Measurements from ENCODE around the gene COQ6. TPM values are rescaled to one million over a fixed set of nuclear protein-coding genes. Genes with fewer than 3 reads are reported as not detected.
"Not testable (repeated sequence)": the region's sequence is repeated elsewhere in the genome, so short reads cannot be mapped to it uniquely, and the experiment has no call there.

Gene COQ6
- total RNA-seq = 49.8 TPM
- long read RNA-seq, transcript COQ6-201 (12 exons, 2,118 nt) = major isoform, 95 of 127 reads
- long read RNA-seq, partial matches to known transcripts = 22 of 127 reads
- long read RNA-seq, other reads (novel, unspliced or antisense) = 9 of 127 reads

- Histone ChIP-seq H3K36me3 (peaks cover 28% of the 10 kb centered on the region), H3K4me3 (peak within 1 kb of the TSS; percentile 77), H3K27me3 (ENCODE audit: low read depth) (no peaks in the 10 kb centered on the region), H3K9me3 (replicated peaks) (no peaks in the 10 kb centered on the region), H3K4me1 (peaks cover 32% of the 10 kb centered on the region), H3K27ac (replicated peaks) (peak within 1 kb of the TSS; percentile 92)
- peak; percentile 15 for TF ChIP-seq CTCF (IDR thresholded peaks at IDR 0.05; ENCODE audit: borderline replicate concordance)
- intact Hi-C loops (cut with micrococcal nuclease) = no loop called here
- DNase-seq = peak; percentile 93
Measured at GRCh38 chr14:73949752-73950734, at the start of gene COQ6, which contains the start of gene FAM161B. Gene COQ6, plus strand, starts transcription at chr14:73950302. Its CDS starts 31 bp downstream, at chr14:73950333. Gene FAM161B, minus strand, starts transcription at chr14:73950094. Its CDS starts 68 bp downstream, at chr14:73950026.

- peaks cover 88% of the 10 kb centered on the region for H3K36me3 ChIP-seq
- no peak overlapping the region for H3K27ac ChIP-seq (replicated peaks)
- H3K4me1 ChIP-seq = no peaks in the 10 kb centered on the region
- H3K27me3 ChIP-seq (ENCODE audit: low read depth) = no peaks in the 10 kb centered on the region
- intact Hi-C loops (cut with micrococcal nuclease) = no loop called here
- H3K4me3 ChIP-seq = no peak overlapping the region
- TF ChIP-seq CTCF (IDR thresholded peaks at IDR 0.05; ENCODE audit: borderline replicate concordance) = no peak
- DNase-seq = no peak
- no peaks in the 10 kb centered on the region for H3K9me3 ChIP-seq (replicated peaks)
Measured at GRCh38 chr14:73903028-73903427, 47.1 kb upstream of the COQ6 start.

GRCh38 chr14:73909681-73910080, 40.4 kb upstream of the COQ6 start:
- no peak for TF ChIP-seq CTCF (IDR thresholded peaks at IDR 0.05; ENCODE audit: borderline replicate concordance)
- no peak overlapping the region for H3K4me3 ChIP-seq
- H3K27me3 ChIP-seq (ENCODE audit: low read depth) = no peaks in the 10 kb centered on the region
- intact Hi-C loops (cut with micrococcal nuclease) = no loop called here
- peaks cover 8% of the 10 kb centered on the region for H3K9me3 ChIP-seq (replicated peaks)
- peaks cover 96% of the 10 kb centered on the region for H3K36me3 ChIP-seq
- H3K27ac ChIP-seq (replicated peaks) = no peak overlapping the region
- DNase-seq = no peak
- H3K4me1 ChIP-seq = no peaks in the 10 kb centered on the region

DNA sequence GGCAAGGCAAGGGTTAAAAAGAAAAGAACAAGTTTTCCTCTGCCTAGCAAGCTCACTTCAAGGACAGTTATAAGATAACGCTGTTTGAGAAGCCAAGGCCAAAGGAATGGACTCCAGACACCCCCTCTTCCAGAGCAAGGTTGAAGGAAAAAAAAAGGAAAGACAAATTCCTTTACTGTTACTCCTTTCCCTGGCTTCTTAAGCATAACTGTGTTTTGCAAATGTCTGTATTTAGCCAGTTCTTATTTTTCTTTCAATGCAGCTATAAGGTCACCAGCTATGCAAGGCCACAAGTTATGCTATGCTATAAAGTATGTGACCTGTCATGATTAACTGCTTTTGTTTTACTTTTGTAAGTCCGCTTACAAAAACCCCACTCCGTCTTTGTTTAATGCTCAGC, 36.8 kb upstream of the COQ6 start:
- no peak overlapping the region for H3K27ac ChIP-seq (replicated peaks)
- H3K27me3 ChIP-seq (ENCODE audit: low read depth) = no peaks in the 10 kb centered on the region
- TF ChIP-seq CTCF (IDR thresholded peaks at IDR 0.05; ENCODE audit: borderline replicate concordance) = no peak
- no peak for DNase-seq
- no peak overlapping the region for H3K4me3 ChIP-seq
- peaks cover 82% of the 10 kb centered on the region for H3K36me3 ChIP-seq
- no peaks in the 10 kb centered on the region for H3K4me1 ChIP-seq
- peaks cover 8% of the 10 kb centered on the region for H3K9me3 ChIP-seq (replicated peaks)
- intact Hi-C loops (cut with micrococcal nuclease) = no loop called here

DNA sequence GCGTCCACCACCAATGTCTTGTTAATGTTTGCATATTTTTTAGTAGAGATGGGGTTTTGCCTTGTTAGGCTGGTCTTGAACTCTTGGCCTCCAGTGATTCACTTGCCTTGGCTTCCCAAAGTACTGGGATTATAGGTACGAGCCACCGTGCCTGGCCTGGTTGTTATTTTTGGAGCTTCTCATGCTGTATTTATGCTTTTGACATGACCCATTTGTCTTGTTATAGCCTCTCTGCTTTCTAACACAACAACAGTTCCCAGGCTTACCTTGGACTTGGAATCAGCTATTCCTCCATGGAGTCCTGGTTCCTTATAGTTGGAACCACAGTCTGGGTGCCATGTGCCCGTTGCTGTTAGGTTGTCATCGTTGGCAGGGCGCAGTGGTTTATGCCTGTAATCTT, 33.8 kb upstream of the COQ6 start:
- H3K27me3 ChIP-seq (ENCODE audit: low read depth) = no peaks in the 10 kb centered on the region
- H3K27ac ChIP-seq (replicated peaks) = no peak overlapping the region
- peaks cover 74% of the 10 kb centered on the region for H3K36me3 ChIP-seq
- peaks cover 8% of the 10 kb centered on the region for H3K9me3 ChIP-seq (replicated peaks)
- intact Hi-C loops (cut with micrococcal nuclease) = no loop called here
- no peaks in the 10 kb centered on the region for H3K4me1 ChIP-seq
- TF ChIP-seq CTCF (IDR thresholded peaks at IDR 0.05; ENCODE audit: borderline replicate concordance) = no peak
- no peak for DNase-seq
- no peak overlapping the region for H3K4me3 ChIP-seq

- intact Hi-C loops (cut with micrococcal nuclease); H3K9me3 ChIP-seq (replicated peaks); H3K27me3 ChIP-seq (ENCODE audit: low read depth); DNase-seq; H3K4me3 ChIP-seq; H3K27ac ChIP-seq (replicated peaks); H3K4me1 ChIP-seq: not testable (repeated sequence)
- H3K36me3 ChIP-seq = peaks cover 74% of the 10 kb centered on the region
Measured at GRCh38 chr14:73919457-73919856, 30.6 kb upstream of the COQ6 start.
